Activated B cell treated with CpG ODN at 0.5 μM for 24 hours (primary cell): ENCODE measurements around the gene CDCP1. TPM values are rescaled to one million over a fixed set of nuclear protein-coding genes. Genes with fewer than 3 reads are reported as not detected.

Source experiments
- ATAC-seq: fragments of 200-7000 bp; cut with Tn5 transposase; one replicate; pipeline ENCODE4 v1.10.0; 2021; ENCODE audit warnings: low read depth, mild to moderate bottlenecking, moderate library complexity
- CTCF ChIA-PET: fragments of 350-600 bp; sonication (Branson Sonifier 250); formaldehyde crosslinking; loops from one replicate; lab custom pipeline; 2021; ENCODE audit warnings: antibody characterized with exemption; lab: Charles Lee
- POLR2A ChIA-PET: fragments of 350-600 bp; sonication (Branson Sonifier 250); formaldehyde crosslinking; loops from one replicate; lab custom pipeline; 2021; ENCODE audit warnings: antibody characterized with exemption; lab: Charles Lee
- DNase-seq: peaks from one replicate; pipeline ENCODE4 v3.0.0; 2022
- H3K27ac Mint-ChIP-seq: one replicate; pipeline ENCODE4 v1.8.0; 2020; ENCODE audit warnings: mixed read lengths
- H3K27me3 Mint-ChIP-seq: one replicate; pipeline ENCODE4 v1.8.0; 2021; ENCODE audit warnings: mixed read lengths
- H3K36me3 Mint-ChIP-seq: one replicate; pipeline ENCODE4 v1.8.0; 2021; ENCODE audit warnings: low read depth, mixed read lengths
- H3K4me1 Mint-ChIP-seq: one replicate; pipeline ENCODE4 v1.8.0; 2021; ENCODE audit warnings: mixed read lengths
- H3K4me3 Mint-ChIP-seq: one replicate; pipeline ENCODE4 v1.8.0; 2020; ENCODE audit warnings: mild to moderate bottlenecking, mixed read lengths
- H3K9me3 Mint-ChIP-seq: one replicate; pipeline ENCODE4 v1.8.0; 2020; ENCODE audit warnings: mixed read lengths
- CTCF ChIP-seq: fragments of 200-600 bp; IDR thresholded peaks from one replicate; pipeline ENCODE4 v1.8.0; 2022; ENCODE audit warnings: antibody characterized with exemption, mild to moderate bottlenecking
- intact Hi-C: fragments of 100-400 bp; cut with micrococcal nuclease; formaldehyde crosslinking; loops from one replicate; pipeline ENCODE4 v1.15.1; 2024
- total RNA-seq: library from RNA; stranded (reverse); gene quantifications from 2 replicates; pipeline ENCODE4 v1.2.3, GENCODE V29; 2022

The CDCP1 gene
- total RNA-seq, 1 donor from 2014 or later: not detected

GRCh38 chr3:45188719-45189659, 42.8 kb upstream of the CDCP1 start:
- POLR2A ChIA-PET: no interaction called here
- Mint-ChIP-seq H3K36me3 (no peaks in the 10 kb centered on the region), H3K4me3 (no peak overlapping the region), H3K9me3 (no peaks in the 10 kb centered on the region), H3K27me3 (peaks cover 3% of the 10 kb centered on the region), H3K27ac (no peak overlapping the region), H3K4me1 (no peaks in the 10 kb centered on the region)
- TF ChIP-seq CTCF: no peak
- ATAC-seq (no peak), DNase-seq (no peak)
- intact Hi-C loops: no loop called here
- CTCF ChIA-PET: no interaction called here

- ChIA-PET CTCF (no interaction called here), POLR2A (no interaction called here)
- ATAC-seq (no peak), DNase-seq (no peak)
- TF ChIP-seq CTCF: no peak
- Mint-ChIP-seq H3K4me3 (no peak overlapping the region), H3K9me3 (no peaks in the 10 kb centered on the region), H3K27me3 (peaks cover 3% of the 10 kb centered on the region), H3K36me3 (no peaks in the 10 kb centered on the region), H3K4me1 (no peaks in the 10 kb centered on the region), H3K27ac (no peak overlapping the region)
- intact Hi-C loops: no loop called here
Measured at GRCh38 chr3:45187694-45188141, 41.5 kb upstream of the CDCP1 start.

GRCh38 chr3:45186871-45187270, 40.7 kb upstream of the CDCP1 start:
- no peak for DNase-seq
- intact Hi-C loops: no loop called here
- no peak for ATAC-seq
- ChIA-PET POLR2A (no interaction called here), CTCF (no interaction called here)
- no peak for TF ChIP-seq CTCF
- Mint-ChIP-seq H3K27ac (no peak overlapping the region), H3K4me3 (no peak overlapping the region), H3K4me1 (no peaks in the 10 kb centered on the region), H3K9me3 (no peaks in the 10 kb centered on the region), H3K27me3 (peaks cover 4% of the 10 kb centered on the region), H3K36me3 (no peaks in the 10 kb centered on the region)

GRCh38 chr3:45185461-45185860, 39.3 kb upstream of the CDCP1 start:
- DNase-seq (no peak), ATAC-seq (no peak)
- Mint-ChIP-seq H3K9me3 (no peaks in the 10 kb centered on the region), H3K4me3 (no peak overlapping the region), H3K36me3 (no peaks in the 10 kb centered on the region), H3K27me3 (peaks cover 5% of the 10 kb centered on the region), H3K4me1 (no peaks in the 10 kb centered on the region), H3K27ac (no peak overlapping the region)
- intact Hi-C loops: no loop called here
- TF ChIP-seq CTCF: no peak
- ChIA-PET POLR2A (no interaction called here), CTCF (no interaction called here)

GRCh38 chr3:45185052-45185451, 38.9 kb upstream of the CDCP1 start:
- no peak overlapping the region for H3K27ac Mint-ChIP-seq
- ChIA-PET CTCF (no interaction called here), POLR2A (no interaction called here)
- DNase-seq (no peak), ATAC-seq (no peak)
- no peak for TF ChIP-seq CTCF
- intact Hi-C loops: no loop called here
- H3K9me3 Mint-ChIP-seq: no peaks in the 10 kb centered on the region
- H3K4me1 Mint-ChIP-seq: no peaks in the 10 kb centered on the region
- no peak overlapping the region for H3K4me3 Mint-ChIP-seq
- H3K36me3 Mint-ChIP-seq: no peaks in the 10 kb centered on the region
- H3K27me3 Mint-ChIP-seq: peaks cover 9% of the 10 kb centered on the region
